Measurements from ENCODE around the gene TRAIP.

DNA sequence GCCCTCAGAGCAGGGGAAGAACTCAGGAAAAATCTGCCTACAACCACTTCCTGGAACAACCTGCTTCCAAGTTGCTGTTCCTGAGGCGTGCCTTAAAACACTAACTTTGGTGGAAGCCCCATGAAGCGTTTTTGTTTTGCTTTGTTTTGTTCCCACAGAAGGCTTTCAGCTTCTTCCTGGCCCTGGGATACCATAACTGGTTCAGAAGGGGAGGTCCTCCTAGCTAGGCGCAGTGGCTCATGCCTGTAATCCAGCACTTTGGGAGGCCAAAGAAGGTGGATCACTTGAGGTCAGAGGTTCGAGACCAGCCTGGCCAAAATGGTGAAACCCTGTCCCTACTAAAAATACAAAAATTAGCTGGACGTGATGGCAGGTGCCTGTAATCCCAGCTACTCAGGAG lies 68.8 kb downstream of the TRAIP start:
- TF ChIP-seq, protein P1, sequence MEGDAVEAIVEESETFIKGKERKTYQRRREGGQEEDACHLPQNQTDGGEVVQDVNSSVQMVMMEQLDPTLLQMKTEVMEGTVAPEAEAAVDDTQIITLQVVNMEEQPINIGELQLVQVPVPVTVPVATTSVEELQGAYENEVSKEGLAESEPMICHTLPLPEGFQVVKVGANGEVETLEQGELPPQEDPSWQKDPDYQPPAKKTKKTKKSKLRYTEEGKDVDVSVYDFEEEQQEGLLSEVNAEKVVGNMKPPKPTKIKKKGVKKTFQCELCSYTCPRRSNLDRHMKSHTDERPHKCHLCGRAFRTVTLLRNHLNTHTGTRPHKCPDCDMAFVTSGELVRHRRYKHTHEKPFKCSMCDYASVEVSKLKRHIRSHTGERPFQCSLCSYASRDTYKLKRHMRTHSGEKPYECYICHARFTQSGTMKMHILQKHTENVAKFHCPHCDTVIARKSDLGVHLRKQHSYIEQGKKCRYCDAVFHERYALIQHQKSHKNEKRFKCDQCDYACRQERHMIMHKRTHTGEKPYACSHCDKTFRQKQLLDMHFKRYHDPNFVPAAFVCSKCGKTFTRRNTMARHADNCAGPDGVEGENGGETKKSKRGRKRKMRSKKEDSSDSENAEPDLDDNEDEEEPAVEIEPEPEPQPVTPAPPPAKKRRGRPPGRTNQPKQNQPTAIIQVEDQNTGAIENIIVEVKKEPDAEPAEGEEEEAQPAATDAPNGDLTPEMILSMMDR (IDR thresholded peaks at IDR 0.05), result no peak
- TF ChIP-seq POLR2A (IDR thresholded peaks at IDR 0.05), result no peak
